K562 (cell line): ENCODE results near the gene AGPAT1. TPM values are rescaled to one million over a fixed set of nuclear protein-coding genes. Genes with fewer than 3 reads are reported as not detected.
A peak's percentile ranks its signal among the peaks of the same experiment; 100 is the strongest.

Experiments used
- CBFB ChIP-seq: sonication (generic); formaldehyde crosslinking; IDR thresholded peaks from 2 replicates; pipeline ENCODE4 v1.4.0; 2020; ENCODE audit warnings: mild to moderate bottlenecking, missing genetic modification reagents
- CTCF ChIP-seq, 3 experiments: IDR thresholded peaks in 2 of 3; conservative IDR thresholded peaks in 1 of 3; 2 replicates each; pipeline ENCODE4 v1.5.1; 2011 to 2012; ENCODE audit warnings: low read length in 3 of 3, mild to moderate bottlenecking in 3 of 3, control low read depth in 2 of 3, improper control_type of control experiment in 1 of 3, inconsistent platforms in 1 of 3, low read depth in 1 of 3, mixed read lengths in 1 of 3, moderate library complexity in 1 of 3; ENCODE audit not compliant: insufficient read depth in 2 of 3
- EP300 ChIP-seq: IDR thresholded peaks from 2 replicates; pipeline ENCODE4 v1.6.1; 2012; ENCODE audit warnings: low read length, improper control_type of control experiment
- GATAD2A ChIP-seq: fragments of 450-650 bp; IDR thresholded peaks from 2 replicates; pipeline ENCODE4 v1.6.1; 2017
- HMGXB4 ChIP-seq: sonication (generic); formaldehyde crosslinking; IDR thresholded peaks from 2 replicates; pipeline ENCODE4 v1.8.1; 2023; ENCODE audit warnings: mild to moderate bottlenecking, missing genetic modification reagents
- KLF10 ChIP-seq: fragments of 250-450 bp; sonication (Bioruptor Pico); IDR thresholded peaks from 2 replicates; pipeline ENCODE4 v1.6.1; 2021; ENCODE audit warnings: matching md5 sums
- MAX ChIP-seq: sonication (generic); formaldehyde crosslinking; IDR thresholded peaks from 2 replicates; pipeline ENCODE4 v1.9.0; 2022; ENCODE audit warnings: mild to moderate bottlenecking, missing genetic modification reagents
- MEF2A ChIP-seq: IDR thresholded peaks from 2 replicates; pipeline ENCODE4 v1.6.1; 2011; ENCODE audit warnings: low read depth, mild to moderate bottlenecking, low read length, moderate library complexity; ENCODE audit not compliant: control insufficient read depth
- MYC ChIP-seq, 2 experiments: fragments of 250-450 bp in 1 of 2; sonication (Bioruptor Pico) in 1 of 2; IDR thresholded peaks; 2 replicates each; pipeline versions ENCODE4 v1.5.1 to v1.6.1; 2012 to 2021; ENCODE audit warnings: low read depth in 2 of 2, borderline replicate concordance in 1 of 2, improper control_type of control experiment in 1 of 2, low read length in 1 of 2, mild to moderate bottlenecking in 1 of 2, moderate library complexity in 1 of 2
- NONO ChIP-seq, 2 experiments: fragments of 200-400 bp in 1 of 2; fragments of 450-650 bp in 1 of 2; formaldehyde crosslinking in 1 of 2; IDR thresholded peaks; 2 replicates each; pipeline ENCODE4 v1.6.1; 2017; ENCODE audit warnings: low read depth in 2 of 2, mild to moderate bottlenecking in 2 of 2, moderate library complexity in 2 of 2, low read length in 1 of 2
- PBX2 ChIP-seq, 2 experiments: IDR thresholded peaks in 1 of 2; conservative IDR thresholded peaks in 1 of 2; 2 replicates each; pipeline ENCODE4 v1.6.1; 2016; ENCODE audit warnings: low read depth in 2 of 2, mild to moderate bottlenecking in 1 of 2, missing compliant biosample characterization in 1 of 2, missing genetic modification characterization in 1 of 2, moderate library complexity in 1 of 2
- PHF8 ChIP-seq: fragments of 200-600 bp; sonication (generic); IDR thresholded peaks from 2 replicates; pipeline ENCODE4 v1.6.1; 2012; ENCODE audit warnings: mixed run types, mild to moderate bottlenecking, inconsistent platforms, low read length, moderate library complexity, borderline replicate concordance
- SMC3 ChIP-seq: conservative IDR thresholded peaks from 2 replicates; pipeline ENCODE4 v1.6.1; 2011; ENCODE audit warnings: low read depth, low read length, improper control_type of control experiment; ENCODE audit not compliant: insufficient read depth
- SUPT5H ChIP-seq: fragments of 450-650 bp; IDR thresholded peaks from 2 replicates; pipeline ENCODE4 v1.6.1; 2016
- TAF7 ChIP-seq: fragments of 450-650 bp; IDR thresholded peaks from 2 replicates; pipeline ENCODE4 v1.6.1; 2016; ENCODE audit warnings: missing genetic modification characterization, missing compliant biosample characterization
- ZC3H4 ChIP-seq: sonication (generic); formaldehyde crosslinking; IDR thresholded peaks from 2 replicates; pipeline ENCODE4 v1.9.0; 2021; ENCODE audit warnings: missing genetic modification reagents, borderline replicate concordance
- ZNF146 ChIP-seq: IDR thresholded peaks from one replicate; pipeline ENCODE4 v1.6.1; 2018; ENCODE audit warnings: missing compliant biosample characterization; ENCODE audit not compliant: unreplicated experiment
- ZNF436 ChIP-seq: fragments of 250-450, 450-650 bp; sonication (Bioruptor Pico); formaldehyde crosslinking; IDR thresholded peaks from 2 replicates; pipeline ENCODE4 v1.7.0; 2020; ENCODE audit warnings: mild to moderate bottlenecking
- ZNF644 ChIP-seq: fragments of 200-800 bp; sonication (Bioruptor generic); IDR thresholded peaks from 2 replicates; pipeline ENCODE4 v1.6.1; 2016; ENCODE audit warnings: low read depth, missing genetic modification characterization, missing compliant biosample characterization
- ZNF764 ChIP-seq: fragments of 250-450 bp; sonication (Bioruptor Pico); IDR thresholded peaks from 2 replicates; pipeline ENCODE4 v1.4.0; 2020; ENCODE audit warnings: low read depth, mild to moderate bottlenecking, moderate library complexity
- polyA plus RNA-seq, 8 experiments: library from polyadenylated mRNA; depleted of rRNA in 4 of 8; stranded (reverse) in 5 of 8; unstranded in 3 of 8; fragments of >200 nt; fragmentation: Nextera tagmentation in 2 of 8; fragmentation: Illumina TruSeq in 1 of 8; extraction: Ambion mirVana in 2 of 8; extraction: Trizol in 1 of 8; gene quantifications; 2 replicates each; pipeline versions ENCODE4 v1.2.1 to v1.2.3, GENCODE V29; 2011 to 2014; ENCODE audit warnings: inconsistent platforms in 1 of 8, missing spikeins in 1 of 8
- total RNA-seq, 7 experiments: library from RNA; depleted of rRNA in 6 of 7; stranded (reverse); fragments of >200 nt in 6 of 7; fragmentation: Illumina TruSeq in 2 of 7; extraction: Trizol in 2 of 7; gene quantifications; 2 replicates each; pipeline versions ENCODE4 v1.2.1 to v1.2.3, GENCODE V29; 2011 to 2021; ENCODE audit warnings: low replicate concordance in 1 of 7

The AGPAT1 gene
- total and polyA plus RNA-seq, 9 of the 15 experiments (the other 6 are each of a cell fraction or from before 2014, with no cell fraction given) = 37.9 to 176 (median 69.4) TPM

DNA sequence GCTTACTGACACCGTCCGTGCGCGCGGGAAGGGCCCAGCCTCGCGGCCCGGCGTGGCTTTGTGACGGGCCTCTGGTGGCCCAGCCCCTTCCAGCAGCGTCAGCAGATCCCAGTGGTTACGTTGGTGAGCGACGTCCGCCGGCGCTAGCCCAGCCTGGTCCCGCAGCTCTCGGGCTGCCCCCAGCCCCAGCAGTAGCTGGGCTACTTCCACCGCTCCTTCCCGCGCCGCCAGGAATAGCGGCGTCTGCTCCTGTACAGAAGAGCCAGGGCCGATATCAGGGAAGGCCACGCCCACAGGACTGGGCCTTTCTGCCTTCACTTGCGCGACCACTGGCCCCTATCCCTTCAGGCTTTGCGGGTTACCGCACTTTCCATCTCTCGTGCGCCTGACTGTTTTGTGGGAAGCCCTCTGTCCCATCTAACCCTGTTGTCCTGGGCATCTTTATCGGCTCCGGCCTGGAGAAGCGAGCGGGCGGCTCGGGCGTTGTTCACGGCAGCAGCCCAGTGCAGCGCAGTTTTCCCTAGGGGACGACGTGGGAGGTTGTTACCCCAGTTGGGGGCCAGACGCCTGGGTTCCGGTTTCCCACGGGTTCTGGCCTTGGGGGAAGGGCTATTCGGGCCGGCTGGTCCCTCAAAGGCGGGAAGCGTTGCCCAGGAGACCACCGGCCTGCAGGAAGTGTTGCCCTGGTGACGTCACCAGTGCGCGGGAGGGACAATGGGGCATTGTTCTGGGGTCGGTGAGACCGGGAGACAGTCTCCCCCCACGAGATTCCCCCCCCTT, 20.2 kb upstream of the AGPAT1 start (continued):
- TF ChIP-seq CTCF (IDR thresholded peaks at IDR 0.05 in 2 of 3, conservative IDR thresholded peaks at IDR 0.05 in 1 of 3; ENCODE audit: insufficient read depth in 2 of 3, low read depth in 1 of 3, low read length in 3 of 3) (no peak; a peak in 1 of 6 replicates), PBX2 (CRISPR knock-in tag; IDR thresholded peaks at IDR 0.05; ENCODE audit: low read depth) (0 out of 2 replicates have a peak, but pooled peaks have one; percentile 37), PBX2 (tag; conservative IDR thresholded peaks at IDR 0.05; ENCODE audit: low read depth) (no peak), EP300 (no peak), MYC (IDR thresholded peaks at IDR 0.05; ENCODE audit: low read depth, low read length) (peak; percentile 98), MYC (CRISPR knock-in tag; IDR thresholded peaks at IDR 0.05; ENCODE audit: borderline replicate concordance, low read depth) (peak; percentile 72; the same call in 1 of the 2 replicates), SMC3 (no peak; the same call in 1 of the 2 replicates), PHF8 (peak; percentile 89), KLF10 (CRISPR knock-in tag) (no peak), MEF2A (no peak), MAX (CRISPR knock-in tag) (peak; percentile 95), ZNF146 (no peak), ZNF436 (CRISPR knock-in tag) (no peak), ZNF764 (CRISPR knock-in tag) (no peak), GATAD2A (peak; percentile 85; the same call in 1 of the 2 replicates), HMGXB4 (CRISPR knock-in tag) (peak; percentile 48; the same call in 1 of the 2 replicates), TAF7 (no peak), ZC3H4 (CRISPR knock-in tag) (peak; percentile 98; the same call in 1 of the 2 replicates), ZNF644 (no peak), CBFB (CRISPR knock-in tag) (peak; percentile 87; the same call in 1 of the 2 replicates), SUPT5H (peak; percentile 96), NONO (IDR thresholded peaks at IDR 0.05; ENCODE audit: low read depth in 2 of 2, low read length in 1 of 2) (peak in 1 of 2 experiments; percentile 57; a peak in 1 of 4 replicates)
